HUES6 (cell line): ENCODE data around the gene HDHD5.

Experiments used
- H3K27ac ChIP-seq: 2 replicates; pipeline ENCODE4 v1.7.0; 2013; ENCODE audit warnings: low read depth, mild to moderate bottlenecking, low read length, inconsistent platforms
- H3K27me3 ChIP-seq: 2 replicates; pipeline ENCODE4 v1.6.1; 2013; ENCODE audit warnings: low read length; ENCODE audit not compliant: control insufficient read depth, insufficient read depth
- H3K36me3 ChIP-seq: 2 replicates; pipeline ENCODE4 v1.6.1; 2013; ENCODE audit warnings: low read length; ENCODE audit not compliant: control insufficient read depth, insufficient read depth
- H3K4me1 ChIP-seq: 2 replicates; pipeline ENCODE4 v1.6.1; 2013; ENCODE audit warnings: low read length; ENCODE audit not compliant: control insufficient read depth, insufficient read depth
- H3K4me3 ChIP-seq: 2 replicates; pipeline ENCODE4 v1.5.1; 2013; ENCODE audit warnings: low read depth, low read length
- H3K9ac ChIP-seq: one replicate; pipeline ENCODE4 v1.6.1; 2013; ENCODE audit warnings: mild to moderate bottlenecking, low read length
- H3K9me3 ChIP-seq: 2 replicates; pipeline ENCODE4 v1.6.1; 2013; ENCODE audit warnings: low read depth, low read length; ENCODE audit not compliant: control insufficient read depth, insufficient read depth

The HDHD5 gene

GRCh38 chr22:17091851-17092250 is 67.2 kb downstream of the HDHD5 start:
- H3K27ac ChIP-seq = no peak overlapping the region
- H3K36me3 ChIP-seq = no peaks in the 10 kb centered on the region
- H3K27me3 ChIP-seq = peaks cover under 1% of the 10 kb centered on the region; the same call in 1 of the 2 replicates
- no peaks in the 10 kb centered on the region for H3K4me1 ChIP-seq
- H3K9ac ChIP-seq = no peak overlapping the region
- H3K9me3 ChIP-seq = no peaks in the 10 kb centered on the region
- no peak overlapping the region for H3K4me3 ChIP-seq

- no peak overlapping the region for H3K4me3 ChIP-seq
- no peak overlapping the region for H3K9ac ChIP-seq
- H3K36me3 ChIP-seq = no peaks in the 10 kb centered on the region
- no peak overlapping the region for H3K27ac ChIP-seq
- no peaks in the 10 kb centered on the region for H3K9me3 ChIP-seq
- H3K4me1 ChIP-seq = 0 out of 2 replicates have a peak, but pooled peaks cover 1% of the 10 kb centered on the region
- peaks cover 14% of the 10 kb centered on the region for H3K27me3 ChIP-seq
These were observed 68.5 kb downstream of the HDHD5 start for GRCh38 chr22:17090550-17090949.
